ENCODE results near the gene PHYHIPL.

DNA sequence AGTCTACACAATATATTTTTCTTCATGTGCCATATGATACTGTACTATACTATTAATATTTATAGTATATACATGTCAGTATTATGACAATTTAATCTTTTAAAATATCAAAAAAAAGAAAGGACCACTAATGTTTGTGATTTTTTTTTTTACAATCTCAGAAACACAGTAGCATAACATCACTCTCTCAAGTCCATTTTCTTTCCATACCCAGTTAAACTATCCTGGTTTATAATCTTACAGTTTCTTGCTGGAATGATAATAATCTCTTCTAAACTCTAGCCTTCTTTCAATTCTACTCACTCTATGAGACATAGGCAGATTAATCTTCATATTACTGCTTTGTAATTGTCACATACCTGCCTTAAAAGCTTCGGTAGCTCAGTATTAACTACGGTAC is 8.9 kb upstream of the PHYHIPL start:
- TF ChIP-seq POLR2A (IDR thresholded peaks at IDR 0.05), result no peak
- TF ChIP-seq, protein P1, sequence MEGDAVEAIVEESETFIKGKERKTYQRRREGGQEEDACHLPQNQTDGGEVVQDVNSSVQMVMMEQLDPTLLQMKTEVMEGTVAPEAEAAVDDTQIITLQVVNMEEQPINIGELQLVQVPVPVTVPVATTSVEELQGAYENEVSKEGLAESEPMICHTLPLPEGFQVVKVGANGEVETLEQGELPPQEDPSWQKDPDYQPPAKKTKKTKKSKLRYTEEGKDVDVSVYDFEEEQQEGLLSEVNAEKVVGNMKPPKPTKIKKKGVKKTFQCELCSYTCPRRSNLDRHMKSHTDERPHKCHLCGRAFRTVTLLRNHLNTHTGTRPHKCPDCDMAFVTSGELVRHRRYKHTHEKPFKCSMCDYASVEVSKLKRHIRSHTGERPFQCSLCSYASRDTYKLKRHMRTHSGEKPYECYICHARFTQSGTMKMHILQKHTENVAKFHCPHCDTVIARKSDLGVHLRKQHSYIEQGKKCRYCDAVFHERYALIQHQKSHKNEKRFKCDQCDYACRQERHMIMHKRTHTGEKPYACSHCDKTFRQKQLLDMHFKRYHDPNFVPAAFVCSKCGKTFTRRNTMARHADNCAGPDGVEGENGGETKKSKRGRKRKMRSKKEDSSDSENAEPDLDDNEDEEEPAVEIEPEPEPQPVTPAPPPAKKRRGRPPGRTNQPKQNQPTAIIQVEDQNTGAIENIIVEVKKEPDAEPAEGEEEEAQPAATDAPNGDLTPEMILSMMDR (IDR thresholded peaks at IDR 0.05), result no peak

Measured in lower leg skin (tissue), 3 donors.